ENCODE measurements around the gene HAO1. TPM values are rescaled to one million over a fixed set of nuclear protein-coding genes. Genes with fewer than 3 reads are reported as not detected.
"Not testable (repeated sequence)": the region's sequence is repeated elsewhere in the genome, so short reads cannot be mapped to it uniquely, and the experiment has no call there.

Gene HAO1
- total RNA-seq: not detected

DNA sequence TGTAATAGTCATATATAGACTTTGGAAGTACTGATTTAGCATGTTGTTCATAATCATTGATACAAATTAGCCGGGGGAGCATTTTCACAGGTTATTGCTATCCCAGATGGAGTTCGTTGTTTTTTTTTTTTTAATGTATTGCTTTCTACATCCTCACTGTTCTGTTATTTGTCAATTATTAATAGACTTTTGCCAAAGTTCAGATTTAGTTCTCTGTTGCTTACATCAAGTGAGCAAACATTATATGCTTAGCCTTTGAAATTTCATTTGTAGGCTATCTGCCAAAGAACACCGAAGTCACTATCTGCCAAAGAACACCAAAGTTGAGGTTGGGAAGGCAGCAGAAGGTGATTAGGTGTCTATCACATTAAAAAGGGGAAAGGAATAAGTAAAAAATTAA is at the start of gene HAO1:
Gene HAO1 (minus strand): TSS at position 118 of the 400 bp plus-strand sequence. CDS start 36 bp downstream, at position 82.
- DNase-seq: no peak

DNA sequence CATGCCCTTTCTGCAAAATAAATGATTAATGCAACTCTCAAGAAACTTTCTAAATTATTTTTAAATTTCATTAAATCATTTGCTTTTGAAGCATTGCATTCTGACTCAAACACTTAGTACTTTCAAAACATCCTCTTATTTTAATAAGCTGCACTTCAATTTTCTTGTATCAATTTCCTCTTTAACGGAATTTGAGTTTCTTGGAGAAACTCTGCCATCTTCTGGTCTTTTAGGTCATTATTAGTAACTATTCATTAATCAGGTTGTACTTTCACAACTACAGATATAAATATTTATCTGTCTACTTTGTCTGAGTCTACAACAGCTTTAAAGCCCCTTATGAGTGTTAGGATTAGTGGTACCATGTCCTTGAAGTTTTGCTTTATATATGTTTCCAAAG is 49.1 kb upstream of the HAO1 start:
- DNase-seq: no peak

DNA sequence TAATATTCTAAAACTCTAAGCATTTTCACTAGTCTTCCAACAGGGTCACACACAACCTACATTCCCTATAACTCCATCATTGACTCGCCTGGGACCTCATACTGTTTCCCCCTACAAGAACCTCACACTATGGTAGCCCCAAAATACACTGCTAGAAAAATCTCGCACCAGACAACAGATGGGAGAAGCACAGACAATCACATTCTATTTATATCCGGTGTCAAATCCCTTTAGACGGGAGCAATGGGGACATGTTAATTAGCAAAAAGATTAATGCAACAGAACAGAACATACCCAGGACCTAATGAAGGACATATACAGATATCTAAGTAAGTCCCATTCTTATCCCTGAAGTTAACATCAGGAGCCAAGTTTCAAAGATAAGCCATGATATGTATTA is 45.7 kb upstream of the HAO1 start:
- no peak for DNase-seq

DNA sequence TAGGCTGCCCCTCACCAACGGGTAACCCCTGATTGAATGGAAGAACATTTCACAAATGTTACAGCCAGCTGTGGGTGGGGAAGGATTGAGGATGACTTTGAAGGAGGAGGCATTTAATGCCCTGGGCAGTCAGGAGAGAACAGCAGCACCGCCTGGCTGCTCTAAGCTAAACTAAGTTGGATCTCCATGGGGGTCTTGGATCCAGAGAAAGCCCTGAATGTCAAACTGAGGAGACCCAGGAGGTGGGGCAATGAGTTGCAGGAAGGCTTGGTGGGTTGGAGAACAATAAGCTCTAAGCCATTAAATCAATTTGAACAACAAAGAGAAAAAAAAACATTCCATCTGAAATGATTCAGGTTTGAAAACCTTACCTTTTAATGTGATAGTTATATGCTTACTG is 43.9 kb upstream of the HAO1 start:
- no peak for DNase-seq

DNA sequence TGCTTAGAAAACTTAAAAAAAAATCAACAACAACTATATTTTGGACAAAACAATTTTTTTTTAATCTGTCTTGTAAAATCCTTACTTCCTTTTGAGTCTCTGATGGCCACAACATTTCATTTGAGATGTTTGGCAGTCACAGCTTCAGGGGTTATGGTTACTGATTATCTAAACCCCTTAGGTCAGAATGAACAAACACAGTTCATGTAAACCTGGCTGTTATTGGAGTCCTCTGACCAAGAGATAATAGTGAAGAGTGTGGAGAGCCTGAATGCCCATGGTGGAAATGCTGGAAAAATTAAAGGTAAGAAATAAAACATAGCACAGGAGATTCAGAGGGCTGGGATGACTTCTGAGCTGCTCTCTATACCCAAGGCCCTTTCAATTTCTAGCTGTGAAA is 41.1 kb upstream of the HAO1 start:
- DNase-seq: no peak

DNA sequence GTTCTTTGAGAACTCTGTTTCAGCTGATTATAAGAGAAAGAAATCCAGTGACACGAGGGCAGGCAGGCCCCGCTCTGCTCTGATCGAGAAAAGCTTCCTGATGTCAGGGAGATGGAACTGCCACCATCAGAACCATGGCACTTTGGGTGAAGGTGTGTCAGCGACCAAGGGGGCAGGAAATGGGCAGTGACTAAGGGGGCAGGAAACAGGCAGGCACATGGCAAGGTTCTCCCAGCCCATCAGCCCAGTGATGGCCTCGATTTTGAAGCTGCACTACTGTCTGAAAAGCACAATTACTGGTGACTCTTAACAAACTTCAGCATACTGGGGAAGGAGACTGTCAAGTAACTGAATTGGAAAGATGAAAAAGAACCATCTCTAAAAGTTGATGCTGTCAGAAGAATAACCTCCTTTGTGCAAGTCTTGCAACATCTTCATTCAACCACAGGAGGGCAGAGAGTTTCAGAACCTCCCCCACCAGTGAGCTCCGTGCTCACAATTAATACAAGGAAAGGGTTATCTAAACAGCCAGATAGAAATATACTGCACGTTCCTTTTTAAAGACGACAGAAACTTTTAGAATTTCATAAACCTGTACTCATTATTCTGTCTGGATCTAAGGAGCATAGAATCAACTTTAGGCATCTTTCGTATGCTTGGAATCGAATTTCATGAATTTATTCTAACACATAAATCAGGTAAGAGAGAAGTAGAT is 40.2 kb upstream of the HAO1 start:
- peak; percentile 7 for DNase-seq

DNA sequence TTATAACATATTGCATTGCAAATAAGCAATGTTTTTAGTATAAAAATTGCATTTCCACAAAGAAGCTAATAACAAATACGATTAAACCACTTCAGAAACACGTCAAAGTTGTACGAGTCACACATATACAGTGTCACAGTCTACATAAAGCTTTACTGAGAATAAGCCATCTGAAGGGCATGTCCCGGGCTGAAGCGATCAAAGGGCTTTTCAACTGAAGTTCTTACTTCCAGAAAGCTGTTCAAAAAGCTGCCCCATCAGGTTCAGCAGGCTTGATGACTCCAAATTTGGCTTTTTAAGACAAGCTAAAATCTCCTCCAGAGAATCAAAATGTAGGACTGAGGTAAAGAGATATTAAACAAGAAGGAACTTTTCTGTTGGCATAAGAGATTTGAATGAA is 37.5 kb upstream of the HAO1 start:
- no peak for DNase-seq

DNA sequence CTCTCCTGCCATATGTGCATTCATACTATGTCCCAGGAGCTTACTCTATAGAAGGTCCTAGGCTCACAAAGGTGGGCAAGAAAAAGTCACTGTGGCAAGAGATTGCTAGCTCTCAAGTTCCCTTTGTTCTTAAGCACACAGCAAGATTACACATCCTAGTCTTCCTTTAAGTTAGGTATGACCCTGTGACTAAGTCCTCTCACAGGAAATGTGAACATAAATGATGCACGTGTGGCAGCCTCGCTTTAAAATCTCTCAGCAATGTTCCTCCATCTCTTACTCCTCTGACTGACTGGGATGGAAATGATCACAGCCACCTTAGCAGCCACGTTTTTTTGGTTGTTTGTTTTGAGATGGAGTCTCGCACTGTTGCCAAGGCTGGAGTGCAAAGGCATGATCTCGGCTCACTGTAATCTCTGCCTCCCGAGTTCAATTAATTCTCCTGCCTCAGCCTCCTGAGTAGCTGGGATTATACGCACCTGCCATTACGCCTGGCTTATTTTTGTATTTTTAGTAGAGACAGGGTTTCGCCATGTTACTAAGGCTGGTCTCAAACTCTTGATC is 35.7 kb upstream of the HAO1 start:
- DNase-seq: no peak

DNA sequence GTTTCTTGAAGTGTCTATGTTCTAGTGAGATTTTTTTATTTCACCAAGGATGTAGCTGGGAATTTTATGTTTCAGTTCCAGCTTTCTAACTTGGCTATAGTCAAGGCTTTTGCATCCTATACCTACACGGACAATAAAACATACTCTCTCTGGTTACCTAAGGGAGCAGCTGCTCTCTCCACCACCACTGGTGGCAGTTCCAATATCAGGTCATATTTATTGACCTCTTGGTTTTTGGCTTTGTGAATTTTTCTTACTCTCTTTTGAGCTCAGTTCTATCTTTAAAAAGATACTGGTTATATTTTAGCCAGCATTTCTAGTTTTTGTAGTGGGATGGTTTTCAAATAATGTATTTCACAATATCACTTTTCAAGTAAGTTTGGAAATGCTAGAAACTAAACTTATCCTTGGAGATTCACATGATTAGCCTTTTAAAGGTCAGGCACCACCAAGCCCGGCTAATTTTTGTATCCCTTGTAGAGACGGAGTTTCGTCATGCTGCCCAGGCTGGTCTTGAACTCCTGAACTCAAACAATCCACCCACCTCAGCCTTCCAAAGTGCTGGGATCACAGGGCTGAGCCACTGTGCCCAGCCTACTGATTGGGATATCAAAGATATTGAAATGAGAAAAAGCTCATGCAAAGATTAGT is 34.7 kb upstream of the HAO1 start:
- no peak for DNase-seq

DNA sequence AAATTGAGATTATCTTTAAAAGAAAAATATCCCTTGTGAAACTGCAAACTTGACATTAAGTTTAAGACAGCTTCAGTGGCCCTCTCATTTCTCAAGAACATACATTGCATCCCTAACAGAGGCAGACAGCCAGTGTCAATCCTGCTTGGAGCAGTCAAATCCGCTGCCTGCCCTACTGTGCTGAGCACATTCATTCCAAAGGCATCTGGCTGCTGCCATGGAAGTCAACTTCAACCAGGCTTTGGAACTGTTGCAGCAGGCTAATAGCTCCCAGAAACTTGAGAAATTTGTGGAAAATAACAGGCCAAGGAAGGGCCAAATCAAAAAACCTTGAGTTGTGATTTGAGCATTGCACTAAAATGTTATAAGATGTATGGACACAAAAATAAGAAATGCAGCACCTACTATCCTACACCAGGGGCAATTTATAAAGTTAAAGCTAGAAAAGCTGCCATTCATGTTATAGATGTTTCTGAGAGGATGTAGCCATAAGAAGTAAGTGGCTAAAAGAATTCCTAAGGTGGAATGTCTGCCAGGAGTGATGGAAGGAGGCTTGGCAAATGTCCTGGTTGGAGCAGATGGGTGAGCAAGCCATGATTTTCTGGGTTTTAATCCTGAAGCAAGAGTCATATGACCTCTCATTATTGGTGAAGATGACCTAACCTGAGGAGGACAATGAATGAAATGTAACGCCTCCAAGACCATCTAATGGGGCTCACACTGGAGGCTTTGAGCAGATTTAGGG is 31.4 kb upstream of the HAO1 start:
- DNase-seq: no peak

DNA sequence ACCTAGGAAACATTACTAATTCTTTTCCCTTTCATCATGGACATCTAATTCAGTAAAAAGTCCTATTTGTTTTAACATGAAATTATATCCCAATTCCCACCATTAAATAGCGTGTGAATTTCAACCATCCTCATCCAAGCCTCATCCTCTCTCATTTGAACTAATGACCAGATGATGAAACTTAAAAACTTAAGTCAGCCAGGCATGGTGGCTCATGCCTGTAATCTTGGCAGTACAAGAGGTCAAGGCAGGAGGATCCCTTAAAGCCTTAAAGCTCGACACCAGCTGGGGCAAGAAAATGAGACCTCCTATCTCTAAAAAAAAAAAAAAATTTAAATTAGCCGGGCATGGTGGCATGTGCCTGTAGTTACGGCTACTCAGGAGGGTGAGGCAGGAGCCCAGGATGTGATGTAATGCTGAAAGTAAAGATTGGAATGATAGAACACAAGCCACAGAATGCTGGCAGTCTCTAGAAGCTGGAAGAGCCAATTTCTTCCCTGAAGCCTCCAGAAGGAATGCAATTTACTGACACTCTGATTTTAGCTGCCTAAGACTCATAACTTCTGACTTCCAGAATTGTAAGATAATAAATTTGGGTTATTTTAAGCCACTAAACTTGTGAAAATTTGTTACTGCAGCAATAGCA is 27.1 kb upstream of the HAO1 start:
- no peak for DNase-seq

DNA sequence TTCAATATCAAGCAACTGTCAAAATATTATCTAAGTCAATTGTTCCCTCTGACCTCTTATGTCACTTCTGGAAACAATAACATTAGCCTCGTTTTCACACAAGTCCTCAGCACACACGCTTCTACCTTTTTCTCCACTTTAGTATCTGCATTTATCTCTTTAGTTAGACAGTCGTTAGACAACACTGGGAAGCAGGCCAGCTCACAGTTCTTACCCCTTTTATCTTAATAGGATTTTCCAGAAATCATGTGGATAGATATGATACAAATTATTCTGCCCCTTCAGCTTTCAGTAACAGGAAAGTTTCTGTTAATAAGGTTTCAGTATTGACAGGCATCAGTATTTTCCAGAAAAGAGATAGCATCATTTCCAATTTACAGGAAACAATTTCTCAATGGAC is 25.9 kb upstream of the HAO1 start:
- no peak for DNase-seq

DNA sequence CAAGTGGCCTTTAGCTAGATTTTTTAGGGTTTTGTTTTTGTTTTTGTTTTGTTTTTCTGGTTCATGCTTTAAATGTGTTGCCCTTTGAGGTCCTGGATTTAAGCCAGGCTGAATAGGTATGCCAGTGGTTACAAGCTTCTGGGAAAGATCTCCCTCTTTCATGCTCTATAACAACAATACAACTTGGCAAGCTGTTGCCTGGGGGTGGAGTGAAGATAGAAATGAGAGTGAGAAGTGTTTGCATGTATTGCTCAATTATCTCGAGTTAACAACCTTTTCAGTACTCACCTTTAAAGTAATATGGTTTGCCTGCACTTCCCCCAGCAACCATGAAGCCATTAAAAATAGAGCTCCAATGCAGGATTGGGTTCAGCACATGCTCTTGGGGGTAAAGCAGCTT is 19.2 kb upstream of the HAO1 start:
- DNase-seq: no peak

DNA sequence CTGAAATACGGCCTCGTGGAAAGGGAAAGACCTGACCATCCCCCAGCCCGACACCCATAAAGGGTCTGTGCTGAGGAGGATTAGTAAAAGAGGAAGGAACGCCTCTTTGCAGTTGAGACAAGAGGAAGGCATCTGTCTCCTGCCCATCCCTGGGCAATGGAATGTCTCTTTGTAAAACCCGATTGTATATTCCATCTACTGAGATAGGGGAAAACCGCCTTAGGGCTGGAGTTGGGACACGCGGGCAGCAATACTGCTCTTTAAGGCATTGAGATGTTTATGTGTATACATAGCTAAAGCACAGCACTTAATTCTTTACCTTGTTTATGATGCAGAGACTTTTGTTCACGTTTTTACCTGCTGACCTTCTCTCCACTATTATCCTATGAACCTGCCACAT is 16.3 kb upstream of the HAO1 start:
- DNase-seq: not testable (repeated sequence)

DNA sequence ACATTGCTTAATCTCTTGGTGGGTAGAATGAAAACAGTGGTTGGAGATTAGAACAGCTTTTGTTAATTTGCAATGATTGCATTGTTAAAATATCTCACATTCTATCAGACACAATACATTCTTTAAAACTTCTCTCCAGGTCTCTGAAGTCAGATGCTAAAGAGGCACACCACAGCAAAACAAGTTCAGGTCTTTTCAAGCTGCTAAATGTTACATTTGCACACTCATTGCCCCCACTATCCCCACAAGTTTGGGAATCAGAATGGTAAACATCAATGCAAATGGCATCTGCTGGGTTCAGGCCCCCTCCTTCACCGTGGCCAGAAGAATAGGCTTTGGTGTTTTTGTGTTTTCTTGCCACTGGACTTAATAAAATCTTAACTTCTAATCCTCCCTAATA is 10.1 kb upstream of the HAO1 start:
- DNase-seq: no peak

DNA sequence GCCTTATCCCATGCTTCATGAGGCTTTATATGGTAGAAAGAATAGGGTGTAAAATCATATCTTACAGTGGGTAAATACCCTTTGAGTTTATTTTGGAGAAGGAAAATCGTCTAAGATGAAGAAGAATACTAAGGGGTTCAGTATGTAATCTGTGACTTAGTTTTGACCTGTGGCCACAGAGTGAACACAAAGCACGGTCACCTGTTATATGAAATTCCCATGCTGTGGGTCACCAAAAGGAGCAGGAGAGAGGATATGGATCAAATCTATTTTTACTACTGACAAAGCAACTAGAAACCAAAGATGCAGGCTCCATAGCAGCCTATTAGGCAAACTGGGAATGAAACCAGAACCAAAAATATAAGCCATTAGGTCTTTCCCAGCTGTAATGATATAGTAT is 3.6 kb upstream of the HAO1 start:
- no peak for DNase-seq

DNA sequence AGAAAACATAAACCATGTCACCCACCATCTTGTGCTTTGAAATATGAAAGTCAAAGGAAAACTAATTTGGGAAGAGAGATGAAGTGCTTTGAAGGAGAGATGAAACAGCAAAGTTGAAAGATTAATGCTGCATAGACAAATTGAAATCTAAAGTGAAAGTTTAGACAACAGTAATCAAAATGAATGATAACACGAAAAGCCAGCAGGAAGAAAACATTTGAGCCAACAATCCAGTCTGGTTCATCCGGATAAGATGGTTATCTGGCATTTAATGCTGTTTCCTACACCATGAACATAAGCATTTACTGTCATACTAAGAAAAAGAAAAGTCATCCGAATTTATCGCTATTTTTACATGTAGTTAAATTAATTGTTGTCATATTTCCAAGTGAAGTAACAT is 595 bp downstream of the HAO1 start:
- no peak for DNase-seq

DNA sequence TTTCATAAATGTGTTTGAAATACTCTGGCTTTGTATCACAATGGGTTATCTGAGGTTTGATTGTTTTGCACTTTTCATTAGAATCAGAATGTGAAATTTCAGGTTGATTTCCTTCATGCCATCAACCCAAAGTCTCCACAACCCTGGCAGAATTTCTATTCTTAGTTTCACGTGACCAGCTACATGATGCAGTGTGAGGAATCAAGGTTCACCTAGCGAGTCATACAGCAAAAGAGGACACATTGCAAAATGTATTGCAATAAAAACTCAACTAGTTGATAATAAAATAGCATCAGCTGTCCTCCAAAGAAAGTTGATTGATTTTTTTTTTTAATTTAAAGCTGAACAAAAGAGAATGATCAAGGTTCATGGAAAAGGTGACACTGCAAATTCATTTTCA is 2.2 kb downstream of the HAO1 start:
- DNase-seq: no peak

DNA sequence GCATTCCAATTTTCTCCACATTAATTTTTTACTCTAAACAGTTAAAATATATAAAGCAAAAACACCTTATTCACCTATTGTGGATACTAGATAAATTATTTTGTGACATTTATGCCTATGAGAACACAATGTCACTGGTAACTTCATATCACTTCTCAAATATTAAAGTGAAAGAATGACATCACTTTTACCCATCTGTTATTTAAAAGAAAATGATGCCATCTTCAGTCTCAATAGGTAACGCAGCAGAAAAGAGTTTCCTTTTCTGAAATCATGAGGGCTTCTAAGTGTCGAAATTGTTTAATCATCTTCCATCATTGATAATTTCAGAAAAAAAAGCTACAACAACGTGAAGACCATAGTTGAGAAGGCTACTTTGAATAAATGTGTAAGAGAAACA is 2.9 kb downstream of the HAO1 start:
- DNase-seq: no peak

DNA sequence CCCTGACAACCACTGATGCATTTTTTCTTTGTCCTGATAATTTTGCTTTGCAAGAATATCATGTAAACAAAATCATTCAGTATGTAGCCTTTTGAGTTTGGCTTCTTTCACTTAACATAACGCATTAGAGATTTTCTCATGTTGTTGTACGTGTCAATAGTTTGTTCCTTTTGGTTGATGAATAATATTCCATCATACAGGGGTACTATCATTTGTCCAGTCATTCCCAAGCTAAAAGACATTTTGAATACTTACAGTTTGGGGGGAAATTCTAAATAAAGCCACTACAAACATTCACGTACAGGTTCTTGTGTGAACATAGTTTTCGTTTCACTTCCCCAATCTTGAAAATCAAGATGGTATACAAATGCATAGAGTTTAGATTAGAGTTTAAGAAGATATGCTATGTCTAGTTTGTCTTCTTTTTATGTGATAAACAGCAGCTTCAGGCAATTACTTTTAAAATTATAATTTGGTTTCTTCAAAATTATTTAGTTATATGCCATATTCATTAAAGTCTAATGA is 5.2 kb downstream of the HAO1 start:
- no peak for DNase-seq

DNA sequence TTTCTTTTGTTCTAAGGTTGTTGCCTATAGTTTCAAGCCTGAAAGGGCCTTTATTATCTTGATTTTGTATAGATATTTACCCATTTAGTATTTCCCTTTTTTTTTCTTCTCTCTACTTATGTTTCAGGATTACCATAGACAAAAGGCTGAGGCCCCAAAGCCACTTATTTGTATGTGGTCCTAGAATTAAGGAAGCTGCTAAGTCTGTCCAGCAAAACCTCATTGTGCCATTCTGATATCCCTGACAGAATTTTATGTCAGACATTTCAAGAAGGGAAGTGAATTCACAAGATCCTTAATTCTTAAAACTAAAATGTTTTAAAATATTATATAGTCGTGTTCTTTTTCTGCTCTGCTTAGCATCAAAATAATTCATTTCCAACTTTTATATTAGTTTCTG is 6.9 kb downstream of the HAO1 start:
- DNase-seq: no peak

DNA sequence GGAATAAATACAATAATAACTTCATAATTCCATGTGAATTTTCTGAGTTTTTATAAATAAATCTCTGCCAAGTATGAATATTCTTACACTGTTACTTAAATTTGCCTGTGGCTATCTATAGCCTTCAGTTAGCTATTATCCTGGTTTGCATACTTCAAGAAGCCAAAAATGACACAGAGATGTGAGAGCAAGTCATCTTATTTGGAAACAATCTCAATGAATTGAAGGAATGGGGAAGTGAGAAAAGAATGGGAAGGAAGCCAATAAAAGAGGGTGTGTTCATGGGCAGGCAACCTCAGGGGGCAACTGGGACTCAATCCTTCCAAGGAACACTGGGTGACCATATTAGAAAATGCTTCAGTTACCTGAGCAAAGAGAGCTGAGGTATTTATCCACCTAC is 9.9 kb downstream of the HAO1 start:
- no peak for DNase-seq

DNA sequence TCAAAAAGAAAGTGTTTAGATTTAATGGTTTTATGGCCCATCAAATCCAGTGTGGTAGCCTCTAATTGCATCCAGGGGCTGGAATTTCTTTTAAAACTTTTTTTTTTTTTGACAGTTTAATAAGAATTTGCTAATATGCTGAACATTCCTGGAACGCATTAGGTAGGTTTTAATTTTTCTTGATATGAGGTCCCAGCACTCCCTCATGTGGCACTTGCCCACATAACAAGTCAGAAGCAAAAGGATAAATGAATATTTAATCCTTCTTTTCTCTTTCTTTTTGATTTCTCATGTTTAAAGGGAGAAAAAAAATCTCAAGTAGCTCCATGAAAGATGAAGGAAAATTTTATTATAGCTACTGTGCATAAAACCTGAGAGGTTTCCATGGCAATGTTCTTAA is 13.5 kb downstream of the HAO1 start:
- no peak for DNase-seq

Measured in occipital lobe (tissue), 2 donors.